Breast epithelium (tissue), 3 donors: ENCODE results near the gene PRTFDC1.

Source experiments
- CTCF ChIP-seq, 3 donors: fragments of 450-650 bp; IDR thresholded peaks; one replicate each; pipeline ENCODE4 v1.5.1; 2016 to 2017; ENCODE audit warnings: antibody characterized with exemption in 3 of 3, mild to moderate bottlenecking in 3 of 3, moderate library complexity in 3 of 3
- POLR2AphosphoS5 ChIP-seq, 3 donors: sonication (generic); formaldehyde crosslinking; IDR thresholded peaks; one replicate each; pipeline ENCODE4 v1.6.1; 2017; ENCODE audit warnings: antibody characterized with exemption in 3 of 3

- TF ChIP-seq POLR2AphosphoS5 (IDR thresholded peaks at IDR 0.05) = no peak
- no peak for TF ChIP-seq CTCF (IDR thresholded peaks at IDR 0.05)
Measured at GRCh38 chr10:24962995-24963394, 10.6 kb upstream of the PRTFDC1 start.
